Hepatocyte (in vitro differentiated cells): Measurements from ENCODE around the gene ZNF576. TPM values are rescaled to one million over a fixed set of nuclear protein-coding genes. Genes with fewer than 3 reads are reported as not detected.

Source experiments
- DNase-seq: peaks from one replicate; pipeline ENCODE4 v3.0.0-alpha.2; 2016; ENCODE audit warnings: low spot score
- H2AFZ ChIP-seq: fragments of 200-600 bp; sonication (generic); 2 replicates; pipeline ENCODE4 v1.6.0; 2016; ENCODE audit warnings: antibody characterized with exemption, mild to moderate bottlenecking
- H3K27ac ChIP-seq: fragments of 200-600 bp; sonication (generic); 2 replicates; pipeline ENCODE4 v1.5.1; 2016; ENCODE audit warnings: mild to moderate bottlenecking
- H3K27me3 ChIP-seq: fragments of 200-600 bp; sonication (generic); 2 replicates; pipeline ENCODE4 v1.6.1; 2016
- H3K36me3 ChIP-seq: fragments of 200-600 bp; sonication (generic); replicated peaks from 2 replicates; pipeline ENCODE4 v1.5.1; 2016; ENCODE audit warnings: low read depth; ENCODE audit not compliant: insufficient read depth
- H3K4me1 ChIP-seq: fragments of 200-600 bp; sonication (generic); 2 replicates; pipeline ENCODE4 v1.5.1; 2016; ENCODE audit warnings: mild to moderate bottlenecking, moderate library complexity; ENCODE audit not compliant: insufficient read depth
- H3K4me2 ChIP-seq: fragments of 200-600 bp; sonication (generic); 2 replicates; pipeline ENCODE4 v1.6.0; 2016
- H3K4me3 ChIP-seq: fragments of 200-600 bp; sonication (generic); 2 replicates; pipeline ENCODE4 v1.5.1; 2016; ENCODE audit warnings: mild to moderate bottlenecking
- H3K79me2 ChIP-seq: fragments of 200-600 bp; sonication (generic); 2 replicates; pipeline ENCODE4 v1.6.0; 2017; ENCODE audit warnings: mild to moderate bottlenecking
- H3K9me2 ChIP-seq: fragments of 200-600 bp; sonication (generic); replicated peaks from 2 replicates; pipeline ENCODE4 v1.6.0; 2017; ENCODE audit warnings: mild to moderate bottlenecking; ENCODE audit not compliant: insufficient read depth
- H3K9me3 ChIP-seq: fragments of 200-600 bp; sonication (generic); 2 replicates; pipeline ENCODE4 v1.5.1; 2016; ENCODE audit warnings: low read depth, mild to moderate bottlenecking
- H4K20me1 ChIP-seq: fragments of 200-600 bp; sonication (generic); 2 replicates; pipeline ENCODE4 v1.6.0; 2016; ENCODE audit warnings: mild to moderate bottlenecking; ENCODE audit not compliant: insufficient read depth, poor library complexity, severe bottlenecking
- EZH2 ChIP-seq: fragments of 200-600 bp; sonication (generic); IDR thresholded peaks from 2 replicates; pipeline ENCODE4 v1.6.1; 2016; ENCODE audit warnings: antibody characterized with exemption, mild to moderate bottlenecking, borderline replicate concordance
- EZH2phosphoT487 ChIP-seq: fragments of 200-600 bp; sonication (generic); IDR thresholded peaks from one replicate; pipeline ENCODE4 v1.6.1; 2018; ENCODE audit warnings: antibody characterized with exemption, mild to moderate bottlenecking, low read depth, moderate library complexity; ENCODE audit not compliant: unreplicated experiment, severe bottlenecking
- WGBS: methylation state at CpG from one replicate; pipeline ENCODE4 v1.1.6; 2016; ENCODE audit warnings: low lambda C conversion rate; ENCODE audit errors: missing lambda C conversion rate; 5-methylcytosine and 5-hydroxymethylcytosine counted together
- polyA plus RNA-seq: library from polyadenylated mRNA; unstranded; fragments of >200 nt; fragmentation: Nextera tagmentation; extraction: Ambion mirVana; gene quantifications from 2 replicates; pipeline ENCODE4 v1.2.1, GENCODE V29; 2016
- total RNA-seq: library from RNA; depleted of rRNA; stranded (reverse); fragments of >200 nt; gene quantifications from 2 replicates; pipeline ENCODE4 v1.2.3, GENCODE V29; 2014
- TF ChIP-seq, protein P1 (sequence below): fragments of 200-600 bp; sonication (generic); IDR thresholded peaks from 2 replicates; pipeline ENCODE4 v1.5.1; 2016; ENCODE audit warnings: antibody characterized with exemption, mild to moderate bottlenecking; ENCODE audit not compliant: poor library complexity

The ZNF576 gene
- total and polyA plus RNA-seq, 2 experiments from 2014 or later = 16.1 to 16.2 TPM

GRCh38 chr19:43607238-43608205 lies 11.1 kb downstream of the ZNF576 start:
- H2AFZ ChIP-seq = no peak overlapping the region
- TF ChIP-seq, protein P1, sequence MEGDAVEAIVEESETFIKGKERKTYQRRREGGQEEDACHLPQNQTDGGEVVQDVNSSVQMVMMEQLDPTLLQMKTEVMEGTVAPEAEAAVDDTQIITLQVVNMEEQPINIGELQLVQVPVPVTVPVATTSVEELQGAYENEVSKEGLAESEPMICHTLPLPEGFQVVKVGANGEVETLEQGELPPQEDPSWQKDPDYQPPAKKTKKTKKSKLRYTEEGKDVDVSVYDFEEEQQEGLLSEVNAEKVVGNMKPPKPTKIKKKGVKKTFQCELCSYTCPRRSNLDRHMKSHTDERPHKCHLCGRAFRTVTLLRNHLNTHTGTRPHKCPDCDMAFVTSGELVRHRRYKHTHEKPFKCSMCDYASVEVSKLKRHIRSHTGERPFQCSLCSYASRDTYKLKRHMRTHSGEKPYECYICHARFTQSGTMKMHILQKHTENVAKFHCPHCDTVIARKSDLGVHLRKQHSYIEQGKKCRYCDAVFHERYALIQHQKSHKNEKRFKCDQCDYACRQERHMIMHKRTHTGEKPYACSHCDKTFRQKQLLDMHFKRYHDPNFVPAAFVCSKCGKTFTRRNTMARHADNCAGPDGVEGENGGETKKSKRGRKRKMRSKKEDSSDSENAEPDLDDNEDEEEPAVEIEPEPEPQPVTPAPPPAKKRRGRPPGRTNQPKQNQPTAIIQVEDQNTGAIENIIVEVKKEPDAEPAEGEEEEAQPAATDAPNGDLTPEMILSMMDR = no peak
- TF ChIP-seq EZH2phosphoT487 (no peak), EZH2 (no peak)
- no peak for DNase-seq
- no peak overlapping the region for H3K27ac ChIP-seq
- H4K20me1 ChIP-seq = no peaks in the 10 kb centered on the region
- no peaks in the 10 kb centered on the region for H3K27me3 ChIP-seq
- H3K4me2 ChIP-seq = no peak overlapping the region
- 95% methylated on average over 21 of the region's 28 CpGs for WGBS
- no peaks in the 10 kb centered on the region for H3K36me3 ChIP-seq
- no peaks in the 10 kb centered on the region for H3K4me1 ChIP-seq
- no peaks in the 10 kb centered on the region for H3K9me2 ChIP-seq
- H3K4me3 ChIP-seq = no peak overlapping the region
- no peaks in the 10 kb centered on the region for H3K9me3 ChIP-seq
- H3K79me2 ChIP-seq = peaks cover 8% of the 10 kb centered on the region

DNA sequence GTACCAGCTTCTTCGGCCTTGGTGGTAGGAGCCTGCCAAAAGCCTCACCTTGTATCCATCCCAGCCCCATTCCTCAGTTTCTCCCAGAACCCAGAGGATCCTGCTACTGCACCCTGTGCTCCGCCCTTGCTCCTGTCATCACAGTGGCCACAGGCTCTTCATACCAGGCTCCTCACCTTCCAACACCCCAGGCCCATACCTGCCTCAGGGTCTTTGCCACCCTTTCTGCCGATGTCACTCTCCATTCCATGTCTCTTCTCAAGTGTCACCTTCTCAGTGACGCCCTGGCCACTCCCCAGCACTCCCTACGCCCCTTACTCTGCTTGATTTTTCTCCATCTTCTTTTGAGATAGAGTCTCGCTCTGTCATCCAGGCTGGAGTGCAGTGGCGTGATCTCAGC lies 13.5 kb downstream of the ZNF576 start:
- Histone ChIP-seq H3K27me3 (no peaks in the 10 kb centered on the region), H3K27ac (no peak overlapping the region), H3K79me2 (peaks cover 14% of the 10 kb centered on the region), H2AFZ (no peak overlapping the region), H3K4me3 (no peak overlapping the region), H3K4me1 (no peaks in the 10 kb centered on the region), H3K9me2 (no peaks in the 10 kb centered on the region), H3K4me2 (no peak overlapping the region), H4K20me1 (no peaks in the 10 kb centered on the region), H3K36me3 (no peaks in the 10 kb centered on the region), H3K9me3 (no peaks in the 10 kb centered on the region)
- 91% methylated on average over 7 of the region's 7 CpGs for WGBS
- DNase-seq = no peak
- TF ChIP-seq, protein P1 = no peak
- TF ChIP-seq EZH2phosphoT487 (no peak), EZH2 (no peak)

DNA sequence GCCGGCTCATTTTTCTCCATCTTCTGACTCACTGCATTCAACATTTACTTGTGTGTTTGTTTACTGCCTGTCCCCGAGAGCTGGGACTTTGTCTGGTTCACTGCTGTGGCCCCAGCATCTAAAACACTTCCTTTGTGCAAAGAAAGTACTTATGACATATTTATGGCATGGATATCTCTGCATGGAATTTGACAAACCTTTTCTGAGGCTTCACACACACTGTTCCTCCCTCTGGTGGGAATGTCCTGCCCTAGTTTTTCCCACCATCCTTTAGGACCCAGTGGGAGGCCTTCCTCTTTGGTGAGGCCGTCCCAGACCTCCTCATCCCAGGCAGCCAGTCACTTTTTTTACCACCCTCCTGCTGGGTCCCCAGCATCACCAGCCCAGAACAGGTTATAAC lies 14.1 kb downstream of the ZNF576 start:
- Histone ChIP-seq H2AFZ (no peak overlapping the region), H3K27me3 (no peaks in the 10 kb centered on the region), H3K4me2 (no peak overlapping the region), H3K36me3 (no peaks in the 10 kb centered on the region), H3K4me1 (no peaks in the 10 kb centered on the region), H3K27ac (no peak overlapping the region), H3K9me3 (no peaks in the 10 kb centered on the region), H3K79me2 (peaks cover 20% of the 10 kb centered on the region), H3K9me2 (no peaks in the 10 kb centered on the region), H3K4me3 (no peak overlapping the region), H4K20me1 (no peaks in the 10 kb centered on the region)
- WGBS = 78% methylated on average over 3 of the region's 3 CpGs
- DNase-seq = no peak
- TF ChIP-seq EZH2phosphoT487 (no peak), EZH2 (no peak)
- TF ChIP-seq, protein P1 = no peak
